ENCODE measurements around the gene PTGFRN.
"Not testable (repeated sequence)": the region's sequence is repeated elsewhere in the genome, so short reads cannot be mapped to it uniquely, and the experiment has no call there.

PTGFRN gene

GRCh38 chr1:116945996-116946395, 36.3 kb downstream of the PTGFRN start:
- no peak for DNase-seq

GRCh38 chr1:116947092-116947860, 37.6 kb downstream of the PTGFRN start:
- no peak for DNase-seq

GRCh38 chr1:116948046-116948445, 38.3 kb downstream of the PTGFRN start:
- no peak for DNase-seq

DNA sequence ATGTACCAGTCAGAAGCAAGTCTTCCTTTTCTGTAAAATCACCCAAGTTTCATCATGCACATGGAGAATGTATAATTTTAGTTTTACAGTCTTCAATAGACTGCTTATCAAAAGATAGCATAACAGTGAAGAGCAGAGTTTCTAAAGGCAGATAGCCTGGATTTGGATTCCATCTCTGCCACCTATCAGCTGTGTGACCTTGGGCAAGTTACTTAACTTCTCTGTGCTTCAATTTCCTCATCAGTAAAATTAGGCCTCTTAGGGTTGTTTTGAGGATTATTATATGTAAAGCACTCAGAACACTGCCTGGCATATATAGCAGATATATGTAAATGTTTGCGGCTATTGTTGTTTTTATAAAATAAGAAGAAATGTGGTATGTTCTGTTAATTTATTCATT, 38.9 kb downstream of the PTGFRN start:
- no peak for DNase-seq

DNA sequence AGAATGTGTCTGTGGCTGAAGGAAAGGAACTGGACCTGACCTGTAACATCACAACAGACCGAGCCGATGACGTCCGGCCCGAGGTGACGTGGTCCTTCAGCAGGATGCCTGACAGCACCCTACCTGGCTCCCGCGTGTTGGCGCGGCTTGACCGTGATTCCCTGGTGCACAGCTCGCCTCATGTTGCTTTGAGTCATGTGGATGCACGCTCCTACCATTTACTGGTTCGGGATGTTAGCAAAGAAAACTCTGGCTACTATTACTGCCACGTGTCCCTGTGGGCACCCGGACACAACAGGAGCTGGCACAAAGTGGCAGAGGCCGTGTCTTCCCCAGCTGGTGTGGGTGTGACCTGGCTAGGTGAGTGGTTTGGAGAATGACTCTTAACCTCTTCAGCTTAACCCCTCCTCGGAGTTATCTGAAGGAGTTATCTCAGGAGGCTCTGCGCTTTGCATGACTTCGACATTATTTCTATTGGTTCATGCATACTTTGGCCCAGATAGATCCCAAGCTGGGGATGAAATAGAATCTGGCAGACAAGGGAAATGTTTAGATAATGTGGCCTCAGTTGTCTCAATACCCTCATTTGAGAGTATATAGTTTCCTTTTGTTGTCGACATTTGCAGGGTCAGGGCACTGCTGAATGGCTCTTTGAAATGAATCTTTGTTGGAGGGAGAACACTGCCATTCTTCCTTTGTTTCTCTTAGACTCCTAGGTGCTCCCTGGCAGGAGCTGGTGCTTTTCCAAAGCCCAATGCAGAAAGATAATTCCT, 39.7 kb downstream of the PTGFRN start:
- no peak for DNase-seq

DNA sequence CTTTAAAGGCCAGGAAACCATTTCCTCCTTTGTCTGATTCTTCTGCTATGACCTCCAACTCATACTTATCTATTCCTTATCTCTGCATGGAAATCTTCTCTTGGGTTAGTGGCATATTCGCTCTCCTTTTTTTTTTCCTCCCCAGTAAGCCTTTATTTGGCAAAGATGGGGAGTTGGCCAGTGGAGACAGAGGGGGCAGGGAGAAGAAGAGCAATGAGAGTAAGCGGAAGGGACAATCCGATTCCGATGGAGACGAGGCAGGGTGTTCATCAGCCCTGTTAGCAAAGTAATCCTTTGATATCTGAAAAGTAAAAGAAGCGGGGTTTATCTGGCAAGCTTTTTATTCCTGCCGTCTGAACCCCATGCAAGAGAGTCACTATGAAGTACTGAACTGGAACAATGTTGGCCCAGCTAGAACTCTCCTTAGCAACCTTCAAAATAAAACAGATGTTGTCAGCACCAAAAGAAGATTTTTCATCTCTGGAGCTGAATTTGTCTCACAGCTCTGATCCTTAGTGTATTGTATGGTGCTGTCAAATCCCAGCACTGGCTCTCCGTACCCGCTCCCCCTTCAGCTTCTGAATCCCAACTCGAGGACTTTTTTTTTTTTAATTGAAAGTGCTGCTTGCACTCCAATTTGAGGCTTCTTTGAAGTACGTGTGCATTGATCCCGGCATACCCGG, 40.9 kb downstream of the PTGFRN start:
- DNase-seq = no peak

- DNase-seq = no peak
These were observed 41.7 kb downstream of the PTGFRN start for GRCh38 chr1:116951200-116951935.

GRCh38 chr1:116952738-116953275, 43.1 kb downstream of the PTGFRN start:
- DNase-seq = no peak

DNA sequence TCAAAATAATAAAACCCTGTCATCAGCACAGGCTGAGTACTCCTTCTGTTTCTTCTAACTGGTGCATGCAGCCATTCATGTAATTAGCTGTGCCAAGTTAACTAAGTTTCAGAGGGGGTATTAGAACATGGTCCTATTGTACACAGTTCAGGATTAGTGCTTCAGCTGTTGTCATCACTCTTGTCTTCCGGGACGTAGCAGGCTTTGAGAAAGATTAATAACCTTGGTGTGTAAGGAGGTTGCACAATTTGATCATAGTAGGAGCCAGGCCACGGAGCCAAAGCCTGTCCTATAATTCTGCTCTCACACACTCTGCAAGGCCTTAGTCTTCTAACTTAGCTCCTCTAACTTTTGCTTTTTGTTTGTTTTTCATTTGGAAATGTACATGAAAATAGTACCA, 44.7 kb downstream of the PTGFRN start:
- DNase-seq = no peak

- no peak for DNase-seq
These were observed 46.7 kb downstream of the PTGFRN start for GRCh38 chr1:116956378-116956777.

GRCh38 chr1:116957646-116958045, 47.9 kb downstream of the PTGFRN start:
- DNase-seq = no peak

- no peak for DNase-seq
These were observed 48.4 kb downstream of the PTGFRN start for GRCh38 chr1:116958110-116958509.

DNA sequence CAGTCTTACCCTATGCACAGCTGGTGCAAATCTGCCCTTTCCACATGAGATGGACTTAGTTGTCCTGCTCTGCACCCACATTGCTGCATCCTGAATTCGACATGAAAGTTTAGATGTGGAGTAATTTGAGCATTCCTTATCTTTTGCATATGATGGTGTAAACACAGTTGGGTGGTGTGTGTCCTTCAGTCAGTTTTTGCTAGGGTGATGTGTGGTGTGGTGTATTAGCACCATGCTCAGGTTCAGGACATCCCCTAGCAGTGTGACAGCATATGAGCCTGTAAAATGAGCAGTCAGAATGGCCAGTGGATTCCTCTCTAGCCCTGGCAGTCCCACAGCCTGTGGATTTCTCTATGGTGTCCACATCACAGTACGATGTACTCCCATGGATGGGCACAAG, 49.3 kb downstream of the PTGFRN start:
- DNase-seq = no peak

GRCh38 chr1:116961606-116962005, 51.9 kb downstream of the PTGFRN start:
- DNase-seq = no peak

- DNase-seq = no peak
These were observed 53.4 kb downstream of the PTGFRN start for GRCh38 chr1:116962987-116963639.

GRCh38 chr1:116966791-116967190, 57.1 kb downstream of the PTGFRN start:
- no peak for DNase-seq

DNA sequence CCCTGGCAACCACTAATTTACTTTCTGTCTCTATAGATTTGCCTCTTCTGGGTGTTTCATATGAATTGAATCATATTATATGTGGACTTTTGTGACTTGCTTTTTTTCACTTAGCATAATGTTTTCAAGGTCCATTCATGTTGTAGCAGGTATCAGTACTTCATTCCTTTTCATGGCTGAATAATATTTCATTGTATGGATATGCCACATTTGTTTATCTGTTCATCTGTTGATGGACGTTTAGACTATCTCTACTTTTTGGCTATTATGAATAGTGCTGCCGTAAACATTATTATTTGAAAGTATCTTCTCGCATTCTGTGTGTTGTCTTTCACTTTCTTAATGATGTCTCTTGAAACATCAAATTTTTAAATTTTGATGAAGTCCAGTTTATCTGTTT, 59.0 kb downstream of the PTGFRN start:
- DNase-seq = no peak

DNA sequence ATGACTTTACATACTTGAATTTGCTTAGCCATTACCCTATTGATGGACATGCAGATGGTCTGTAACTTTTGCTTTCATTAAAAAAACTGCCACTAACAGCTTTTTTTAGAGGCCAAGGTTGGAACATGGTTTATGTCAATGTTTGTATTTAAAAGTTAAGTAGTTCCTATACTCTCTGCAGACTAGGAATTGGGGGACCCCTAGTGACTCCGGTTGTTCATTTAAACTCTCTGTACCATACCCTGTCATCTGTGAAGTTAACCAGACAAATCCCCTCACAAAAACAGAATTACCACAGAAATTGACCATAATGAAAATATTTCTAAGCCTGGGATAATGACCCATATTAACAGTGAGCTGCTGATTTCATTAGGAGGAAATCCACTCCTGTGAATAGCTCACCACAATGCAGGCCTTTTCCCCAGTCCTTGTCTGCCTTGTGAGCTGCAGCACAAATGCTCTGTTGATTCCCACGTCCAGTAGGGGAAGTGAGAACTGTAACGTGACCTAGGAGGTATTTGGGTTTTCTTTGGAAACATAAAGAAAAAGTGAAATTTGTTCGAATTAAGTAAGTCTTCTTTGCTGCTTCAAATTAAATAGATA, 61.6 kb downstream of the PTGFRN start:
- no peak for DNase-seq

GRCh38 chr1:116971965-116972673, 62.4 kb downstream of the PTGFRN start:
- DNase-seq = no peak

DNA sequence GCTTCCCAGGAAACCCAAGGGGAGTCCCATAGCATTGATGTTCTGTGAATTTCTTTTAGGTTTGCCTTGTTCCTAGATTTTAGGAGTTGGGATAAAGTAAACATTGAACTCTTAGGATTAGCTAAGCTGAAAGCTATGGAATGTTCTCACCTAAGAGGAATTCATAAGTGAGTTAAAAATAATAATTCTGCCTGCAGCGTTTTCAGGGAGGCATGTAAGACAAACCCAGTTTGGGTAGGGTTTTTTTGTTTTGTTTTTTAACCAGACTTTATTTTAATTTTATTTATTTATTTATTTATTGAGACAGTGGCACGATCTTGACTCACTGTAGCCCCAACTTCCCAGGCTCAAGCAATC, 62.9 kb downstream of the PTGFRN start:
- no peak for DNase-seq

- not testable (repeated sequence) for DNase-seq
These were observed 70.6 kb downstream of the PTGFRN start for GRCh38 chr1:116980309-116980708.

All from activated CD4-positive, alpha-beta T cell treated with anti-CD3 and anti-CD28 coated beads, Interleukin-2, Interleukin-6, amounts not matched to agents 100 ng/mL and 50 ng/mL, durations not matched to agents 16 hours and 8 hours (primary cell).